NCI-H1930 (cell line): ENCODE data around the gene TBC1D10A.

Experiments
- DNase-seq, 2 experiments: peaks; one replicate each; lab custom pipeline; 2025; lab: John Stamatoyannopoulos, UW

TBC1D10A gene

DNA sequence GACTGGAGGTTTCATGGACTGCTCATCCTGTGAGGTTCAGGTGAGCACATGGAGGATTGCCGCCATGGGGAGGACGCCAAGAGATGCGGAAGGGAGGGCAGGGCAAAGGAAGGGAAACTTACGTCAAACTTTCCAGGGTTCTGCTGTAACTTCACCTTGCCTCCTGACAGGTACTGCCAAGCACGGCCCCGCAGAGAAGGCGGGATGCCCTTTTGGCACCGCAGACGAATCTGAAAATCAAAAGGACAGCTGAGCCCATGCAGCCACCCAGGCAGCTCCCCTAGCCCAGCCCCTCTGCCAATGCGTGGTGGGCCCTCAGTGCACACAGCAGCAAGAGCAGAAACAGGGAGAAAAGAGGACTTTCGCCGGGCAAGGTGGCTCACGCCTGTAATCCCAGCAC is 27.4 kb downstream of the TBC1D10A start:
- DNase-seq: no peak

DNA sequence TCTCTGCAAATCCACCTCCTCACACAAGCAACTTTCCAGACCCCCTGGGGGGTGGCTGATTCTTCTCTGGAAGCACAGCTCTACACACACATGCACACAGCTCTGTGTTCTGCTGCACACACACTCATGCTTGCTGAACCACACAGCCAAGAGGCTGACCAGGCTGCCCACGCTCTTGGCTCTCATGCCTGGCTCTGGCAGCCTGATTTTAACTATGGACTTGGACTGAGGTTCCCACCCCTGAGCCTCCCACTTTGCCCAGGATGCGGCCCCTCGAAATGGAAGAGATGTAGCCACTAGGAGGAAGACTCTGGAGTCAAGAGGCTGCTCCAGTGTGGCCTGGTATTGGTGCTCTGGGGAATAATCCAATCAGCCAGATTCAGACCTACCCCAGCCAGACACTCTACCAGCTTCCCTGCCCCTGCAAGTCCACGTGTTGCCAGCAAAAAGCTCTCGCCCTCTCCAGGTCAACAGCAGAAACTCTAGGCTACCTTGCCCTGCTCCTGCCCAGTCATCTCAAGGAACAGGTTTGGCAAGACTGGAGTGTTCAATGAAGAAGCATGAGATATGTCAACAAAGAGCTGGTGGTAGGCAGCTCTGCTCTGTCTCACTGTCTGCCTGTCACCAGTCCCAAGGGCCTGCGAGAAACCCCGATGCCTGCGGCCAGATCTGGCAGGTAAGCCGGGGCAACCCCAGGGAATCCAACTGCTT is 28.6 kb downstream of the TBC1D10A start:
- DNase-seq: no peak

DNA sequence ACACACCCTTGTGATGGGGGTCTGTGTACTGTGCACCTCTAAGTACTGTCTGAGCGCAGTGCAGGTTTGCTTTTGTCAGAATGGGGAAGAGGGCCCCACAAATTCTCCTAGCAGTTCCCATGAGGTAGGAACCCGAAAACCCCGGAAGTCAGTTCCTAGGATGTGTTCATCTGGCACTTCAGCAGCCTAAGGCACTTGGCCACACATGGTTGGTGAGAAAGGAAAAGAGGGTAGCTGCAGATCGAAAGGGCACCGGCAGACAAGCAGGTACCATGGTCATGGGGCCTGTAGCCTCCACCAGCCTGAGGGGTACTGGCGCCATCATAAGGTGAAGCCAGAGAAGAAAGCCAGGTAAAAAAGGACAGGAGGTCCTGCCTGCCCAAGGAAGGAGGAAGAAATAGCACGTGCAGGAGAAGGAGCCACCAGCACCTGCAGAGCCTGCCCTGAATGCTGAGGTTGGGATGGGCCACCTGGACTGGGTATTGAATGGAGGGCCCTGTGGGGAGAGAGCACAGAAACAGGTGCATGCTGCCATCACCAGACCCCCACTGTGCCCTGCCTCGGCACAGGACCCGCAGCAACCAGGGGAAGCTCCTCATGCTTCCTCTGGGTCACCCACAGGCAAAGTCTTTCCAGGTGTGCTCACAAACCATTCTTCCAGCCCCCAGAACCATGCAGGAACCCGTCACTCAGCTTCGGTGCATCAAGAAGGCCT is 29.3 kb downstream of the TBC1D10A start:
- DNase-seq: no peak

DNA sequence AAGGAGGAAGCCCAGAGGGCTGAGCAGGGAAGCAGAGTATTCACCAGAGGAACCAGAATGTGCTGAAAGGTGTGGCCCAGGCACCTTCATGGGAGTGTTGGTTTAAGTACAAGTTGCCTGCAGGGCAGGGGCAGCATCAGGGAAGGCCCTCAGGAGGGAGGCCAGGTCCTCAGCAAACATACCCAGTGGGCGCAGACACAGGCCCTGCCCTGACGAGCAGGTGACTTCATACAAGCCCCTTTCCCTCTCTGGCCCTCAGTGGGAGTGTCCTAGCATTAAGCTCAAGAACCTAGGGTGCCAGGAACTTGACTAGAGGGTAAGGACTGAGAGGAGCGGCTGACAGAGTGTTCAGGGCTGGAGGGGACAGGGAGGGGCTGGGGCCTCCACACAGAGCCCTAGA is 29.9 kb downstream of the TBC1D10A start:
- DNase-seq: no peak

DNA sequence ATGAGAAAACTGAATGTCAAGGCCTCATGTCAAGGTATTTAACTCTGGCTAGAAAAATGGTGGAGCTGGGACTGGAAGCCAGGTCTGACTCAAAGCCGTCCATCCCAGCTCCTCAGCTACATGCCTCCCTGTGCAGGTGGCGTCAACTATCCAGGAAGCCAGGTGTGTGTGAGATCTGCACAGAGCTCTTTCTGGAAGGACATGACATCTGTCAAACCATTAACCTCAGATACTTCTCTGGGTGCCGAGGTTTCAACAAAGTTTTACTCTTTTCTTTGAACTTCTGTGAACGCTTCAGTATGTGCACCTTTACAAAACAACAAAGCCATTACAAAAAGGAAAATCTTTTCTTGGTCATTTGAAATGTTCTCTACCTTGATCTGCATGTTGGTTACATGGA is 30.4 kb downstream of the TBC1D10A start:
- no peak for DNase-seq

DNA sequence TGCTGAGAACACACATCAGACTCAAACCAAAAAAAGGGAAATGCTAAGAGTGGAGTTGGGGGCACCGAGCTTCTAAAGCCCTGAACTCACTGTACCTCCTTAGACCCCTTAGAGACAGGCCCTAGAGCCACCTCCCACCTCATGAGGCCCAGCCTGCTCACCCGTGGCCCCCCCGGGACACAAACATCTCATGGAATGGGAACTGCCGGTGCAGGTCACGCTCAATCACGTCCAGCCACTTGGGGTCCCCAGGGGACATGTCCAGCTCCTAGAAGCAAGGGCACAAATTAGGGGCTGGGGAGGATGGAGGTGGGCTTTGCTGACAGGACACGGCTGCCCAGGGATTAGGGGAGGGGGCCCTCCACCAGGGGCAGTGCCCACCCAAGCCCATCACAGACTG is 31.2 kb downstream of the TBC1D10A start:
- DNase-seq: no peak

DNA sequence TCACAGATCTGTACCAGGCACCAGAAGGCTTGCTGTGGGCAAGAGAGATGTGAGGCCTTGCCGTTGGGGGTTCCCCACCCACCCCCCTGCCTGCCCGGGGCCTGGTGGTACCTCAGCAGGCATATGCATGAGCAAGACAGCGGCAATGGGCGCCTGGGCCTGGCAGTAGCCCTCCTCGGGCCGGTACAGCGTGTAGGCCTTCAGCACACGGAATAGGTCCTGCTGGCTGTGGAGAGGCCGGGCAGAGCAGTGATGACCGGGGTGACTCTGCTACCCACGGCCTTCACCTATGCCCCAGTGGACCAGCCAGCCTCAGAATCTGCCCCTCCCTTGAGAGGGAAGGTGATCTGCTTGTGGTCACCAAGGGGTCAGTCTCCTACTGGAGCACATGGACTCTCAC is 31.9 kb downstream of the TBC1D10A start:
- DNase-seq: no peak

DNA sequence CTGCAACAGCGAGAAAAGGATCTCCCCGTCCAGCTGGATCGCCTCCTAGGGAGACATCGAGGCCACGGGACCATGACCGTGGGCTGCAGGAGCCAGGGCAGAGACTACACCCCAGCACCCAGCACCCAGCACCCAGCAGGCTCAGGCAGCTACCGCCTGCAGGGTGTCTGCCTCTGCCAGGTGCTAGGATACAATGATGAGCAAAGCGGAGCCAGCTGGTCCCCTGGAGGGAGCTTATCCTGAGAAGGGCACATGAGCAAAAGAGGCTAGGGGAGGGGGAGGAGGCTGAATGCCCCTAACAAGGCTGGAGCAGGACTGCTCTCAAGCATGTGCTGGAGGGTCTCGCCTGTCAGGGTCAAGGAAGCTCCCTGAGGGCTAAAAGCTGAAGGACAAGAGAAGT is 32.7 kb downstream of the TBC1D10A start:
- no peak for DNase-seq

DNA sequence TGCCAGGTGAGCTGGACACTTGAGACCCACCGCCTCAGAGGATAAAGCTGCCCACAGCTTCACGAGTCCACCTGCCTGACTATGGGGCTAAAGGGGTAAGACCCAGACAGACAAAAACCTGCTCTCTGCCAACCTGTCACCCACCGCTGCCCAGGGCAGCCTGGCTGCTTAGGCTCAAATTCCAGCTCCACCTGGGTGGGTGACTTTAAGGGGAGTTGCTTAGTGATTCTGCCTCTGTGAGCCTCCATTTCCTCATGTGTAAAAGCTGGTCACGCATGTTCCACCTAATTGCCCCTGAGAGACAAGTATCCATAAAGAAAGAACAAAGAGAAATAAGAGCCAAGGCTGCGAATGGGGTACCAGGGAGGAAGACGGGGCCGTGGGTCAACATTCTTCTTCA is 33.7 kb downstream of the TBC1D10A start:
- no peak for DNase-seq

DNA sequence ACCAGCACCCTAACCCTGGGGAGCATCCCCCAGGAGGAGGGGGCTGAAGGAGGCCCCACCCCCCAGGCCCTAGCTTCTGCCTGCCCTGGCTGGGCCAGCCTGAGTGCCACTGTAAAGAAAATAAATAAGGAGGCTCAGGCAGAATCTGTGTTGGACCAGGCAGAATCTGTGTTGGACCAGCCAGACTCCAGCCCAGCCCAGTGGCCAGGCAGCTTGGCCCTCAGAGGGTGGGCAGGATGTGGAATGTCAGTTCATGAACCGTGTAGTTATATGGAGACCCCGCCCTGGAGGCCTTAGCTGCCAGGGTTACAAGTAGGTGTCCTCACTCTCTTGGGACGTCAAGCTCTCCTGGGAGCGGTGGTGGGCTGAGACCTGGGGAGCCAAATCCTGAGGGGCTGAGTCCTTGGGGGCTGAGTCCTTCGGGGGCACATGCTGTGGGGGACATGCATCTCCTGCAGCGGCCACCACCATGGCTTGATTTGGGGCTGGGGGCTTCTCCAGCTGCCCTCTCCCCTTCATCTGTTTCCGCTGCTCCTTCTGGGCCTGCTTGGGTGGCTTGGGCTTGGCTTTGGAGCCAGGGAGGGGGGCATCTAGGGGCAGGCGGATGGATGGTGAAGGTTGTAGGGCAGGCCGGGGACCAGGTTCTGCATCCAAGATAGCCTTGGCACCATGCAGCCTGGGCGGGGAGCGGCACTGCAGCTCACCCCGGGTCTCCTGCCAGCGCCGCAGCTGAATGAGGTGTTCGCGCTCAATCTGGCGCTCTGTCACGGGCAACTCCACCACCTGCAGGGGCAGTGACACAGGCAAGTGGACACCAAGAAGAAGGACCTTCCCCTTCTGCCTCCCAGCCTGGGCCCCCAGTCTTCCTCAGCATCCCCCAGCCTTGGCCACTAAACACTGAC is 34.4 kb downstream of the TBC1D10A start:
- no peak for DNase-seq

DNA sequence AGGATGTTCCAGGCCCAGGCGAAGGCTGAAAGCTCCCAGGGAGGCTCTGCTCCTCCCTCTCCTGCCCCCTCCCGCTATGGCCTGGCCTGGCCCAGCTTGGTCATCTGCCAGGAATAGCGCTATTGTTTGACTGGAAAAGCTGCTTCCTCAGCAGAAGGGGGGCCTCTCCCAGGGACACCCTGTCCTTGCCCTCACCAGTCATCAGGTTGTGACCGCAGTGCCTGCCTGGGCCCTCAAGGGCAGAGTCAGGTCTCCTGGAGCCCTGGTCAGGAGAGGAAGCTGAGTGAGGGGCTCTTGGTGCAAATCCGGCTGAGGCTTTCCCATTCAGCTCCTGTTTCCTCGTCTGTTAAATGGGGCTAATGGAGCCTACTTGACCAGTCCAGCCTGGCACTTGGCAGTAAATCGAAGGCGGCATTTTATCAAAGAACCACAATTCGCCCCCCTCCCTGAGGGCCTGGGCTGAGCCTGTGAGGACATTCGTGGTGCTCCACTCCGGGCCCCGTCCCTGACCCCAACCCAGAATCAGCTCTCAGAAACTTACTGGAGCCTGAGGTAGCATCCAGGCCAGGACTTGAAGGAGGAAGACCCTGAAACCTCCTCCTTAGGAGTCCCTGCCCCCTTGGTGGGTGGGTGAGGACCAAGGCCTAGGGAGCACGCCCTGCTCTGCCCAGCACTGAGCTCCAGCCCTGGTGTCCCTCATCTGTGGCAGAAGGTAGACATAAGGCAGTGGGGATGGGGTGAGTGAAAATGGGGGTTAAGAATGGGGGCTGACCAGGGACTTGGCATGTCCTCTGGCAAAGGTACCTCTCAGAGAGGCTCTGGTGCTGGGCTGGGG is 35.5 kb downstream of the TBC1D10A start:
- DNase-seq: no peak

DNA sequence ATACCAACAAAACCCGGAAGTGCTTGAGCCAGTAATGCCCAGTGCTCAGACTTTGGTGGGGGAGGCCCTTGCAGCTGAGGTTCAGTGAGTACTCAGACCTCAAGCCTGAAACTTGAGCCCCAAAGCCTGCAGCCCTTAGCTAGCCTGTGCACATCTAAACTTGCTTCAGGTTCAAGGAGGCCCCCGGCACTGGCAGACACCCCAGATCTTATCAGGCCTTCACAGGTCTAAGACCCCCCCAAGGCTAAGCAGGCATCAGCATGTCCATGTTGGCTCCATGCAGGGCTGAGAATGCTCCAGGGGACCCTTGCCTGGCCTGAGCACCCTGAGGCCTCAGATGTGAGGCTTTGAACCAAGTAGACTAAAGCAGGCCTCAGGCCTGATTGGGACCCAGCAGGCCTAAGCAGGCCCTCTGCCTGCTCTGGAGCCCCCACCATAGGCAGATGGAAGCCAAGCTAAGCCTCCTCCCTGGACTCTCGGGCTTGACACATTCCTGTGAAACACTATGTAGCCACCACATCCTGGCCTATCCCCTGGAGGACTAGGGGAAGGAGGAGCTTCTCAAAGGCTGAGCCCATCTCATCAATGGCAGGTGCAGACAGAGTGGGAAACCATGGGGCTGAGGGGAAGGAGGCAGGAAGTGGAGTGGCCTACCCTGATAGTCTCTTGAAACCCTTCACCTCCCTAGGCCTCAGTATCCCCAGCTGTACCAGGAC is 36.2 kb downstream of the TBC1D10A start:
- no peak for DNase-seq

DNA sequence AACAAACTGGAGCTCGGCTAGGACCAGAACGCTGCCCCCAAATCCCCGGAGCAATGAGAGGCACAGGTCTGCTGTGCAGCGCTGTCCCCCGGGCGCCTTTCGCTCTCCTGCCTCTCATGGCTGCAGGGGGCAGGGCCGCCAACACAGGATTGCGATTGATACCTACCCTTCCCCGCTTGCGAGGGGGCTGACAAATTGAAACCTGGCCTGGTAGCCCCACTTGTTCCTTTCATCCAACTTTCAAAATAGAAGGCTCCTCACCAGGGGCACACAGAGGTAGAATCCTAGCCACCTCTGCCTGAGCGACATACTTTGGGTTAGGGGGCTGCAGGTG is 36.8 kb downstream of the TBC1D10A start:
- no peak for DNase-seq

DNA sequence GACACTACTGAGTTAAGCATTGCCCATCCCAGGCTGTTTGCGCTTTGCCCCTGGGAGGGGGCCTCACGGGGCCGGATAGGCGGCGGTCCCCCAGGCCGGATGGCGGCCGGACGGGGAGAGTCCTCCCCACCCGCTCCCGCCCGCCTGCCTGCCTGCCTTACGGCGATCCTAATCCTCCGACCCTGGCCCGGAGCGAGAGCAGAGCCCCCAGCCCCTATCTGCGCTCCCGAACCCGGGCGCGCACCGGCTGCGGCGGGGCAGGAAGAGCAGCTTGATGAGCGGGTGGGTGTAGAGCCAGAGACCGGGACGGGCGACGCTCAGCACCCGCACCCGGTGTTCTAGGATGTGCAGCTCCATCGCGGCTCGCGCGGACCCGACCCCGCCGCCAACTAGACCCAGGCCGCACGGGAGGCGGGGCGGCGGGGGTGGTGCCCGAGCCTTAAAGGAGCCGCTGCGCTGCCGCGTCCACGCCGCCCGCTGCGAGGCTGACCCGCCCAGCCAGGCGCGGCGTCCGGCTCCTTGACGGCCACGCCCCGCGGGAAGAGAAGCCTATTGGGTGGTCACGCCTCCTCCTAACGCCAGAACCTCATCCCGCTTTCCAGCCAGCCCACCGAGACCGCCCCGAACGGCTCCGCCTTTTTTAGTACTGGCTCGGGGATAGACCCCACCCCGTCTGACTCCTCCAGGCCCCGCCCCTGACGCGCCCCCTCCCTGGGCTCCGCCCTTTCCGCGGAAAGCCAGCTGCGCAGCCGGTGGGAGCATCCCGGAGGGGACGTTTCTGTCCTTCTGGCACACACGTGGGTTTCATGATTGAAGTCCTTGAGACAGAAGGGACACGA is 37.4 kb downstream of the TBC1D10A start, which contains the start of gene CASTOR1:
Gene CASTOR1, minus strand, starts transcription at position 365 of the 839 bp plus-strand sequence. Its CDS starts 8 bp downstream, at position 357.
- DNase-seq: peak; percentile 89 to 92

DNA sequence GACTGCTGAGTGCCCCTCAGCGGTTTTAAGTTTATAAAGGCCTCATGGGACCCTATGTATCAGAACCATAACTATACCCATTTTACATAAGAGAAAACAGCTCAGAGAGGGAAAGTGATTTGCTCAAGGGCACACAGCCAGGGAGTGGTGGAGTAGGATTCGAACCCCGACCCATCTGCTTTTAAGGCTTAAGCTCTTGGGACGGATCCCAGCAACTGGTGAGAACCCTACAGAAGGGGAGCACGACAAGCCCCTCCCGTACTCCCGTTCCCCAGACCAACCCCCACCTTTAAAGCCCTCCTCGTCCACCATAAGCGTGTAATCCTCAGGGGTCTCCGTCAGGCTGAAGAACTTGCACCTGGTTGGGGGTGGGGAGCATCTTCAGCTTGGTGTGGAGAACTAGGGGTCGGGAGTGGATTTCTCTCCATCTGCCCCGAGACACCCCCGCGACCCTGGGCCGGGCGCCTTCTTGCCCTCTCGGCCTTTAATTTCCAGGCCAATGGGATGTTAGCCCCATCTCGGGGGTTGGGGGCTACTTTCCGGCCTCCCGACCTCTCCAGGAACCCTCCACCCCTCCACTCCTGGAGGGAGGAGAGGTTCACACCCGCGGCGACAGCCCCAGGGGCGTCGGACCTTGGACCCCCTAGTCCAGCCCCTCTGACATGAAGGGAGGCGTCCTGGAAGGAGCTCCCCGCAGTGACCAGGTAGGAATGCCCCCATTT is 38.2 kb downstream of the TBC1D10A start:
- no peak for DNase-seq

DNA sequence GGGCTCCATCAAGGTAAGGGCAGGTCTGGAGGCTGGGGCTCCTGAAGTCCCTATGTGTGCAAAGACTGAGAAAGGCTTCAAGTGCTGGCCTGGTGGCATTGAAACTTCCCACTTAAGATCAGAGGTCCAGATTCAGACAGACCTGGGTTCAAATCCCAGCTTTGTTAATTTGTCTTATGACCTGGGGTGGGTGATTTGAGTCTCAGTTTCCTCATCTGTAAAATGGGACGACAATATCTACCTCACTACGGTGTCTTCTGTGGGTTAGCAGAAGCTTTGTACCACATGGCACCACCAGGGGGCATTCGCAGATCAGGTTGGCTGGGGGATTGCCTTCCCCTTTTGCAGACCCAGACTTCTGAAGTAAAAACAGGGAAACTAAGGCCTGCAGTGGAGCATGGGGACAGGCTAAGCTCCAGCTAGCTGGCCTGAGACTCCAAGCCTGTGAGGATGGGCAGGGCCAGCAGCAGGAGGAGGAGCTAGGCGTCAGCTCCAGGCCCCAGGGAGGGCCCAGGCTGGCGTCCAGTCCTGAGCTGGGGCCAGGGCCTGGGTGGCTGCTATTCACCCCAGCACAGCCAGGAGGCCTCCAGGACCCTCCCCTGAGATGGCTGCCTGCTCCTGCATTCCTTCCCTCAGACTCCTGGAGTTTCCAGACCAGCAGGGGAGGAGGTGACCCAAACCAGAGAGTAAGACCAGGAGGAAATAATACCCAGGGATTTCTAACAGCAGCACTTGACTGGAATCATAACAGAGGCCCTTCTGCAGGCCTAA is 38.9 kb downstream of the TBC1D10A start:
- peak; percentile 15 to 34 for DNase-seq

DNA sequence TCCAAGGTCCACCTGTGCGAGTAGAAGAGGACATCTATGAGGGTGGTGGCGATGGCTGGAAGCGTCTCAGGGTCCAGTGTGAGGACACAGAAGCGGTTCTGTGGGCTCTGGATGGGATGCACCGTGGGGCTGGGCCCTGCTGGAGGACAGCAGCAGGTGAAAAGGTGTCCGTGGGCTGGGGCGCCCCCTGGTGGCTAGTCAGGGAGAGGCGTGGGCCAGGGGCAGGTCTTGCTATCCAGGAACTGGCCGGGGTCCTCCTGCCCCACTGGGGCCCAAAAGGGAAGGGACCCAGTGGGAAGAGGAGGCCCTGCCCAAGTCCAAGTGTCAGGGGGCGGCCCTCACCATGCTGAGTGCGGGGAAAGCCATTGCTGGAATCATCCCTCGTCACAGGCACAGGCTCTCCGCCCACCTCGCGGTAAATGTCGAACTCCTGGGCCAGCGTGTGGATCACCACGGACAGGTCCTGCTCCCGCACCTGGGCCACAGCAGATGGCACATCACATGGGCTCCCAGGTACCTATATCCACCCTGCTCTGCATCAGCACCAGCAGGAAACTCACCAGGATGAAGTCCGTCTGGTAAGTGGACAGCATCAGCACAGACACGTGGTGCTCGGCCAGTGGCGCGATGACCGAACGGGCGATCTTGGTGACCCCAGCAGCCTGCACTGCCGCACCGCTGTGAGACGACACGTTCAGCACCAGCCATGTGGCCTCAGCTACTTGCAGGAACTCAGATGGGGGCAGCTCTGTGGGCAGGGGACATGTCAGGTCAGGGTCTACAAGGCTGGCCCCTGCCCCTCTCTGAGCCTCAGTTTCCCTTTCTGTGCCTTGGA is 39.7 kb downstream of the TBC1D10A start:
- DNase-seq: peak; percentile 9 to 43

DNA sequence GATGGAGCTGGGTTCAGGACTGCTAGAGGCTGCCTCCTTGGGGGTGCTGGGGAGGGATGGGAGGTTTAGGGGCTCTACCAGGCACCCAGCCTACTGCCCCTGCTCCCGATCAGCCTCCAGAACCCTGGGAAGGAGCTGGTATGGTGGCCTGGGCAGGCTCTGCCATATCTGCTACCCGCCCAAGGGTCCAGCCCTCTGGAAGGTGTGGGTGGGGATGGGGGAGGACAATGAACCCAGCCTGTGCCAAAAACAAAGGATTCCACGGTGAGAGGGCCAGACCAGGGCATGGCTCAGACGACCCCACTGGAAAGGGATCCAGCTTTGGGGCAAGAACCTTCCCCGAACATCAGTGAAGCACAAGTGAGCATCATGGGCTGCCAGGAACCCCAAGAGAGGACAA is 40.4 kb downstream of the TBC1D10A start:
- DNase-seq: no peak
